GM10266 (cell line): ENCODE measurements around the gene RBM5.
A peak's percentile ranks its signal among the peaks of the same experiment; 100 is the strongest.

Source experiments
- DNase-seq: peaks from one replicate; pipeline ENCODE4 v3.0.0; 2012; ENCODE audit errors: extremely low spot score
- TF ChIP-seq, protein P1 (sequence below): IDR thresholded peaks from 2 replicates; pipeline ENCODE4 v1.5.1; 2012; ENCODE audit warnings: mild to moderate bottlenecking, low read depth; ENCODE audit not compliant: control insufficient read depth, insufficient read depth; ENCODE audit errors: missing control alignments

The RBM5 gene

DNA sequence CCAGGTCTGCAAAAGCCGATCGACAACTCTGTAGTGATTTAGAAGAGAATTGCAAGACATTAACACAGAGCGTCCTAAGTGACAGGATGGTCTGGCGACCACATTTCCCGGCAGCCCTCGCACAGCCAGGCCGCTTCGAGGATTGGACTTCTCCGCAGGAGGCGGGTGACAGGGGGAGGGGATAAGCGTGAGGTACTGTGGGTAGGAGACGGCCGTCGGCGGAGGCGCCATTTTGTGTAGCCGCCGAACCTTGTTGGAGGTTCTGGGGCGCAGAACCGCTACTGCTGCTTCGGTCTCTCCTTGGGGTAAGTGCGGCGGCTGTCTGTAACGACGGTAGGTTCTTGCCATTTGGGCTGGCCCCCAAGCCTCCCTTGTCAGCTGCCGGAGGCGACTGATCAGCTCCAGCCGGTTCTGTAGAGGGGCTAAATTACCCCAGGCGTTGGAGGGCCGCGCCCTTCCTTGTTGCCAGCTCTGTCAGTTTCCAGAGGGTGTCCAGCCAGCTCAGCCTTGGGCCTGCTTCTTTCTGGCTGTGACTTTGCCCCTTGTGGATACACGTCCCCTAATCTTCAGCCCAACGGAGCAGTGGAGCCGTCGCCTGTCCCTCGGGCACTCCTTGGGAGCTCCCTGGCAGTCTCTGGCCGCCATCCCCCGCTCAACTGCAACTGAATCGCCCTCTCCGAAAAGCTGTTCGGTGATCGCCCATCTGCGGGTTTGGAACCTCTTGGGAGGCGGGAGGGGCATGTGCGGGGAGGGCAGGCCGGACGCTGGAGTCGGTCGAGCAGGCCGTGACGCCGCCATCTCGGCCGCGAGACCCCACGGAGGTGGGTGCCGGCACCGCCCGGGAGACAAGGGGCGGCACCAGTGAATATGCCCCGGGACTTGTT lies at the start of gene RBM5:
Gene RBM5, plus strand, starts transcription at position 195 of the 884 bp plus-strand sequence. CDS start 1,516 bp downstream, outside the sequence.
- TF ChIP-seq, protein P1, sequence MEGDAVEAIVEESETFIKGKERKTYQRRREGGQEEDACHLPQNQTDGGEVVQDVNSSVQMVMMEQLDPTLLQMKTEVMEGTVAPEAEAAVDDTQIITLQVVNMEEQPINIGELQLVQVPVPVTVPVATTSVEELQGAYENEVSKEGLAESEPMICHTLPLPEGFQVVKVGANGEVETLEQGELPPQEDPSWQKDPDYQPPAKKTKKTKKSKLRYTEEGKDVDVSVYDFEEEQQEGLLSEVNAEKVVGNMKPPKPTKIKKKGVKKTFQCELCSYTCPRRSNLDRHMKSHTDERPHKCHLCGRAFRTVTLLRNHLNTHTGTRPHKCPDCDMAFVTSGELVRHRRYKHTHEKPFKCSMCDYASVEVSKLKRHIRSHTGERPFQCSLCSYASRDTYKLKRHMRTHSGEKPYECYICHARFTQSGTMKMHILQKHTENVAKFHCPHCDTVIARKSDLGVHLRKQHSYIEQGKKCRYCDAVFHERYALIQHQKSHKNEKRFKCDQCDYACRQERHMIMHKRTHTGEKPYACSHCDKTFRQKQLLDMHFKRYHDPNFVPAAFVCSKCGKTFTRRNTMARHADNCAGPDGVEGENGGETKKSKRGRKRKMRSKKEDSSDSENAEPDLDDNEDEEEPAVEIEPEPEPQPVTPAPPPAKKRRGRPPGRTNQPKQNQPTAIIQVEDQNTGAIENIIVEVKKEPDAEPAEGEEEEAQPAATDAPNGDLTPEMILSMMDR: no peak
- DNase-seq: peak; percentile 98

DNA sequence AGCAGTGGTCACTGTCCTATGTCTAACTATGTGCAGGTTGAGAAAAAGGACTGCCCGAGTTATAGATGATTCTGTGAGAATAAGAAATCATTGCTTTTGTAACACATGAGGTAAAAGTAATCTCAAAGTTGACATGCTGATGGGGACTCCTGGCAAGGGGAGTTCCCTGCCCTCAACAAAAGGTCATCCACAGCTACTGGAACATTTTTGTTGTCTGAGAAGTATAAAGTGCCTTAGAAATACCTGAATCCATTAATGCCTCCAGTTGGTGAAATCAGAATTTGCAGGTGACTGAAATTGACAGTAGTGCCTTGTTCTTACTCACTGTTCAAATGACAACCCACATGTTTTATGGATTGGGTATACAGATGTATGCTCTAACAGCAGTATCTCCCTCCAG lies 43.7 kb upstream of the RBM5 start:
- DNase-seq: no peak
- TF ChIP-seq, protein P1: no peak

DNA sequence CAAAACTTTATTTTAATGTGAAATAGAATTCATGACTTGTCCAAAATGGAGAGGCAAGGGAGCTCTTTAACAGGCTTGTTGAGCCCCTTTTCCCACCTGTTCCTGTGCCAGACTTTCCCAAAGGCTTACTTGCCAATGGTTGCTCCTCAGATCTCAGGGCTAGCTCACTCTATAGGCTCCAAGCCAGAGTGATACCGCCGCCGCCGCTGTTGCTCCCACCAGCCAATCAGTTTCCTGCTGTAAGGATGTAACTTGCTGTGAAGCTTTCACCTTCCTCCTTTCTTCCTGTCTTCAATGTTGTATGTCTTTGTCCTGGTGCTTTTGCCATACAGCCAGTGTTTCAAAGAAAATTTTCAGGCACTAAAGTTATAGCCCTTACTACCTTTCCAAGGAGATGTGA lies 41.3 kb upstream of the RBM5 start:
- TF ChIP-seq, protein P1: no peak
- no peak for DNase-seq

DNA sequence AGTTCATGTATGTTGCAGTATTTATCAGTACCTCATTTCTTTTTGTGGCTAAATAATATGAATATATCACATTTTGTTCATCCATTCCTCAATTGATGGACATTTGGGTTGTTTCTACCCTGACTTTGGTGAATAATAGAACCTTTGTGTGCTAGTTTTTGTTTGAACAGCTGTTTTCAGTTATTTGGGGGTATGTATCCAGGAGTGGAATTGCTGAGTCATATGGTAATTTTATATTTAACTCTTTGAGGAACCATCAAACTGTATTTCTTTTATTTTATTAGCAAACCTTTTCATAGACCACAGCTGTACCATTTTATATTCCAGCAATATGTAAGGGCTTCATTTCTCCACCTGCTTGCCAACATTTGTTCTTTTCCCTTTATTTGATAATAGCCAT lies 38.4 kb upstream of the RBM5 start:
- DNase-seq: no peak
- TF ChIP-seq, protein P1: no peak

DNA sequence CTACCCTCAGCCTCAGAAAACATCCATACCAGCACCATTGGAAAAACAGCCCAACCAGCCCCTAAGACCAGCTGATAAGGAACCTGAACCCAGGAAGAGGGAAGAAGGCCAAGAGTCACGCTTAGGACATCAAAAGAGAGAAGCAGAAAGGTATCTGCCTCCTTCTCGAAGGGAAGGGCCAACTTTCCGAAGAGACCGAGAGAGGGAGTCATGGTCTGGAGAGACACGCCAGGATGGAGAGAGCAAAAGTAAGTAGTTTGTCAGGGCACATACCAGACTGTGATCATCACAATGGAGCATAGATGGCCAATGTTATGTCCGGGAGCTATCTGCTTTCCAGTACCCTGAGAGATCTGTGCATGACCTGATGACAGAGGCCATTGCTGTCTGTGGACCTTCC lies 31.0 kb upstream of the RBM5 start:
- TF ChIP-seq, protein P1: no peak
- DNase-seq: no peak

- TF ChIP-seq, protein P1: no peak
- no peak for DNase-seq
Observed at GRCh38 chr3:50068134-50068533, 20.6 kb upstream of the RBM5 start.

GRCh38 chr3:50078091-50078490 lies 10.6 kb upstream of the RBM5 start:
- TF ChIP-seq, protein P1: no peak
- no peak for DNase-seq
